Measurements from ENCODE around the gene WDR72.
"Not testable (repeated sequence)": the region's sequence is repeated elsewhere in the genome, so short reads cannot be mapped to it uniquely, and the experiment has no call there.

Gene WDR72

DNA sequence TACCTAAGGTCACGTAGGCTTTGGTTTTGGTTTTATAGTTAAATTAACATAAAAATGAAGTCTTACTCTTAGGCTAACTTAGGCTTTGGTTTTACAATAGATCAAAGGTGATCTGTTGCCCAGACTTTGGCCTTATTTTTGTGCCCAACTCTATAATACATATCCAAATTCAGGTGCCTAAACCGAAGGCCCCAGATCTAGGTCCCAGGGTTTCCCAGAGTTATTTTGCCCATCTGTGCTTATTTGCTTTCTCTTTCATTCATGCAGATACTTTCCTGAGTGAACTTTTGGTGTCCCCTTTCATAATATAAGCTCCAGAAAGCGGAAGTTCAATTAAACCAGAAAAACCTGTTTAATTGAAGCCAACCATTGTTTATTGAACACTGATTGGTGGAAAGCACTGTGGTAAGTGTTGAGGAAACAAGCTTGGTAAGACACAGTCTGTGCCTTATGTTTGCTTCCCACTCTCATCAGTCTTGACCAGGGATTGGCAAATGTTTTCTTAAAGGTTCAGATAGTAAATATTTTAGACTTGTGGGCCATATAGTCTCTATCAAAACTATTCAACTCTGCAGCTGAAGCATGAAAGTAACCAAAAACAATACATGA lies 209.7 kb downstream of the WDR72 start:
- TF ChIP-seq, protein P1, sequence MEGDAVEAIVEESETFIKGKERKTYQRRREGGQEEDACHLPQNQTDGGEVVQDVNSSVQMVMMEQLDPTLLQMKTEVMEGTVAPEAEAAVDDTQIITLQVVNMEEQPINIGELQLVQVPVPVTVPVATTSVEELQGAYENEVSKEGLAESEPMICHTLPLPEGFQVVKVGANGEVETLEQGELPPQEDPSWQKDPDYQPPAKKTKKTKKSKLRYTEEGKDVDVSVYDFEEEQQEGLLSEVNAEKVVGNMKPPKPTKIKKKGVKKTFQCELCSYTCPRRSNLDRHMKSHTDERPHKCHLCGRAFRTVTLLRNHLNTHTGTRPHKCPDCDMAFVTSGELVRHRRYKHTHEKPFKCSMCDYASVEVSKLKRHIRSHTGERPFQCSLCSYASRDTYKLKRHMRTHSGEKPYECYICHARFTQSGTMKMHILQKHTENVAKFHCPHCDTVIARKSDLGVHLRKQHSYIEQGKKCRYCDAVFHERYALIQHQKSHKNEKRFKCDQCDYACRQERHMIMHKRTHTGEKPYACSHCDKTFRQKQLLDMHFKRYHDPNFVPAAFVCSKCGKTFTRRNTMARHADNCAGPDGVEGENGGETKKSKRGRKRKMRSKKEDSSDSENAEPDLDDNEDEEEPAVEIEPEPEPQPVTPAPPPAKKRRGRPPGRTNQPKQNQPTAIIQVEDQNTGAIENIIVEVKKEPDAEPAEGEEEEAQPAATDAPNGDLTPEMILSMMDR (IDR thresholded peaks at IDR 0.05; ENCODE audit: low read depth, low read length): no peak
- no peak for DNase-seq (ENCODE audit: extremely low read depth, low read depth)

DNA sequence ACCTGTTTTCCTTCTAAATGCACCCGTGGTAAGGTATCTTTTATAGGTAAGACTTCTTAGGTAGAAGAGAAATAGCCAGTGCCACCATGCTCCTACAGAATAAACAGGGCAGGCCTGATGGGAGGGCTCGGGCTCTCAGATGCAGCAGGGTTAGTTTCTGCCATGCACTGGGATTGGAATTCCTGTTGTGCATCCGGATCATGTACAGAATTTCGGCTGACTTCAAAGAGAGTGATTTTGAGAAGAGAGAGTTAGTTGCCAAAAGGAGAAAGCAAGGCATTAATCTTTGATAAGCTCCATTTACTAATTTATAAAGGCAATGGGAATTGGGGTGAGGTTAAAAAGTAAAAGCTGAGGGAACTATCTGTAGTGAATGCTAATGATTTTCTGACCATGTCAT lies 211.2 kb downstream of the WDR72 start:
- DNase-seq (ENCODE audit: extremely low read depth, low read depth): no peak
- TF ChIP-seq, protein P1 (IDR thresholded peaks at IDR 0.05; ENCODE audit: low read depth, low read length): no peak

DNA sequence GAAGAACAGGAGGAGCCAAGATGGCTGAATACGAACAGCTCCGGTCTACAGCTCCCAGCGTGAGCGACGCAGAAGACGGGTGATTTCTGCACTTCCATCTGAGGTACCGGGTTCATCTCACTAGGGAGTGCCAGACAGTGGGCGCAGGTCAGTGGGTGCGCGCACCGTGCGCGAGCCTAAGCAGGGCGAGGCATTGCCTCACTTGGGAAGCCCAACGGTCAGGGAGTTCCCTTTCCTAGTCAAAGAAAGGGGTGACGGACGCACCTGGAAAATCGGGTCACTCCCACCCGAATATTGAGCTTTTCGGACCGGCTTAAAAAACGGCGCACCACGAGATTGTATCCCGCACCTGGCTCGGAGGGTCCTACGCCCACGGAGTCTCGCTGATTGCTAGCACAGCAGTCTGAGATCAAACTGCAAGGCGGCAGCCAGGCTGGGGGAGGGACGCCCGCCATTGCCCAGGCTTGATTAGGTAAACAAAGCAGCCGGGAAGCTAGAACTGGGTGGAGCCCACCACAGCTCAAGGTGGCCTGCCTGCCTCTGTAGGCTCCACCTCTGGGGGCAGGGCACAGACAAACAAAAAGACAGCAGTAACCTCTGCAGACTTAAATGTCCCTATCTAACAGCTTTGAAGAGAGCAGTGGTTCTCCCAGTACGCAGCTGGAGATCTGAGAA lies 218.7 kb downstream of the WDR72 start:
- not testable (repeated sequence) for DNase-seq (ENCODE audit: extremely low read depth, low read depth)

DNA sequence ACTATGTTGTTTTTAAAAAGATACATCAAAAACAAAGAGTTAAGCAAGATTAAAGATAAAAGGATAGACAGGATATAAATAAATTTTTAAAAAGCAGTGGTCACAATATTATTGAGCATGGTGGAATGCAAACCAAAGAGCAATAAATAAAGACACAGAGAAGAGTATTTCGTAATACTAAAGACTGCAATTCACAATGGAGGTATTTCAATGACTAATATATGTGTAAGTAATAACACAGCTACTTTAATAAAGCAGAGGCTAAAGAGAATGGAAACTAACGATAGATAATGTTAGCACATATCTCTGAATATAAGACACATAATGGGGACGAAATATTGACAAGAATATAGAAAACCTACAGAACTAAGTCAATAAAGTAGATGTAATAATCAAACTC lies 219.6 kb downstream of the WDR72 start:
- TF ChIP-seq, protein P1 (IDR thresholded peaks at IDR 0.05; ENCODE audit: low read depth, low read length): no peak
- DNase-seq (ENCODE audit: extremely low read depth, low read depth): no peak

DNA sequence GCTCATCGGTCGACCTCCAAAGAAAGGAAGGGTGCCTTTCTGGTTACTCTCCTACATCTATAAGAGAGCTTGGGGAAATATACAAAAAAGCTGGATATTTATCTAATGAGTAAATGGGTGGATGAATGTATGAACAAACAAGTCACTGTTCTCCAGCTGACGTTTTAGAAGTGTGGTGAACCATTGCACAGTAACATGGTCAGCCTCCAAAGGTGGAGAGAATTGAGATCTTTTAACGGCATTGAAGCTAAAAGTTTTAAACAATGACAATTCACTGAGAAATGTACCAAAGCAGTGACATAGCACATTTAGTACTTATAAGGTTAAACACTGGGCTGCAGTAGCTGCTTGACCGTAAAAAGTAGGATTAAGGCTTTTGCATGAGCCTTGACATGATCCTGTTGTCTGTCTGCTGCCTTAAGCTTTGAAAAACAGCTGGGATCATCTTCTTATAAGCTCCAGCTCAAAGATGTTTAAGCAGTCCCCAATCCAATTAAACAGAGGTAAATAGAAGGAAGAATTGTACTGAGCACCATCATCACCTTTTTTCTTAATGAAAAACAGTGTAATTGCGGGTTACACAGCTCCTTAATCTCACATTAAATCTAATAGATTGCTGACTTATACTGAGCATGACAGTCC lies 222.9 kb downstream of the WDR72 start:
- no peak for DNase-seq (ENCODE audit: extremely low read depth, low read depth)
- TF ChIP-seq, protein P1 (IDR thresholded peaks at IDR 0.05; ENCODE audit: low read depth, low read length): no peak

DNA sequence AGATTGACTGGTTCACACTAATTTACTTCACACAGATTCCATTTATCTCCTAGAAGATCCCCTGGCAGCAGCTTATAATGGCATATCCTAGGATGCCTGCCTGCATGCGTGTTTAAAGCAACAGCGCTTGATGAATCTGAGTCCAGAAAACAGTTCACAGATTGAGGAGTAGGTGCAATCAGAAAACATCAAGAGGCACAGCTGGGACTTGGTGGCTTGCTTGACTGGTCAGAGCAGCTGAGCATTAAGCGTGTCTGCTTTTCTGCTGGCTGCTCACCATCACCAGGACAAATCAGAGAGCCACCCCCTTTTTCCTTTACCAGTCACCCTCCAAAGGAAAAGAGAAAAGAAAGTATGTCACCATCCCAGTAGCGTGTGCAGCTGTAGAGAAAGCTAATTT lies 223.6 kb downstream of the WDR72 start:
- TF ChIP-seq, protein P1 (IDR thresholded peaks at IDR 0.05; ENCODE audit: low read depth, low read length): no peak
- no peak for DNase-seq (ENCODE audit: extremely low read depth, low read depth)

DNA sequence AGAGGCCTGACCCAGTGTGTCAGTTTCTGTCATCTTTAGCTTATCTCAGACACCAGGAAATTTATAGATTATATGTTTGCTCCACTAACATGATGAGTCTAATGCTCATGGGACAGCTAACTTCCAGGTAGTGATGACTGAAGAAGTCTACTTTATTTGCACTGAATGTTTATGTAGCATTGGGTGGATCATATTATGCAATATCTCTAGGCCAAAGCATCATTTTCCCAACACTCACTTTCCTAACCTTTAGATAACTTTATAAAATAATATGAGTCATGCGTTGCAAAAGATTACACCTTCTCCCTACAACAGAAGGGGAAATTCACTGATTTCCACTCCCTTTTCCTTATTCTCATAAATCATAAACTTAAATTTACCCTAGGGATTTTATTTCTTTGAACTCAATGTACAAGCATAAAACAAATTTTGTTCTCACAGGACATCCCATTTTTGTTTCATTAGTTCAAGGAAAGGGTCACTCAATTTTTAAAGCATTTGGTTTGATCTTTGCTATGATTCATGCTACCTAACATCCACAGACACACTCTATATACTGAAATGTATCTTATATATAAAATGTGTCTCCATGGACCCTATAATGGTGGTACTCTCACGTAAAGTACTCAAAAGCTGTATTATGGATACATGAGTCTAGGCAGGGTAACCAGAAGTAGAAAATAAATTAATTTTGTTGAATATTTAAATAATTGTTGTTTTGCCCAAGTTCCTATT lies 225.2 kb downstream of the WDR72 start:
- TF ChIP-seq, protein P1 (IDR thresholded peaks at IDR 0.05; ENCODE audit: low read depth, low read length): no peak
- DNase-seq (ENCODE audit: extremely low read depth, low read depth): no peak
